HG03095 (cell line): Measurements from ENCODE around the gene MAP3K14.
A peak's percentile ranks its signal among the peaks of the same experiment; 100 is the strongest.

Source experiments
- ATAC-seq: cut with Tn5 transposase; IDR thresholded peaks from one replicate; pipeline ENCODE4 v1.9.1; 2021; ENCODE audit warnings: moderate library complexity; ENCODE audit not compliant: unreplicated experiment

The MAP3K14 gene

GRCh38 chr17:45238155-45238774 lies 78.6 kb downstream of the MAP3K14 start:
- no peak for ATAC-seq

GRCh38 chr17:45237686-45238085 lies 79.1 kb downstream of the MAP3K14 start:
- no peak for ATAC-seq

GRCh38 chr17:45236282-45236606 lies 80.6 kb downstream of the MAP3K14 start:
- ATAC-seq, result no peak

- ATAC-seq, result no peak
These were observed 81.2 kb downstream of the MAP3K14 start for GRCh38 chr17:45235416-45236281.

GRCh38 chr17:45234641-45235415 lies 82.0 kb downstream of the MAP3K14 start:
- ATAC-seq, result no peak

DNA sequence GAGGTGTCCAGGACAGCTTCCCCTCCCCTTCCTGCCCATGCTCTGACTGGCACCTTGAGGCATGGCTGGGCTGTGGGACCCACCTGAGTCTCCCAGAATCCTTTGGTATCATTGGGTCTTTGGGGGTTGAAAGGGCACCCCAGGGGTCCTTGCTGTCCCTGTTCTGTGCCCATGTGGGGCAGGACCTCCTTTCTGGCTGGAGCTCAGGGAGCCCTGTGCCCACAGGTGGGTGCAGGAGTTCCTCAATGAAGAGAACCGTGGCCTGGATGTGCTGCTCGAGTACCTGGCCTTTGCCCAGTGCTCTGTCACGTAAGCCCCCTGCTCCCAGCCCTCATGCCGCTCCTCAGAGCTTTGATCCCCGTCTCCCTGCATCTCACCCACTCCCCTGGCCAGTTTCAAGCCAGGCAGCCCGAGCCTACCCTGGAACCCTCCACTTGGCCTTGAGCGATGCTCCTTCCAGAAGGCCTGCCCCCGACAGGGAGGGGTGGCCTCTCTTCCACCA lies 83.3 kb downstream of the MAP3K14 start:
- ATAC-seq, result no peak

DNA sequence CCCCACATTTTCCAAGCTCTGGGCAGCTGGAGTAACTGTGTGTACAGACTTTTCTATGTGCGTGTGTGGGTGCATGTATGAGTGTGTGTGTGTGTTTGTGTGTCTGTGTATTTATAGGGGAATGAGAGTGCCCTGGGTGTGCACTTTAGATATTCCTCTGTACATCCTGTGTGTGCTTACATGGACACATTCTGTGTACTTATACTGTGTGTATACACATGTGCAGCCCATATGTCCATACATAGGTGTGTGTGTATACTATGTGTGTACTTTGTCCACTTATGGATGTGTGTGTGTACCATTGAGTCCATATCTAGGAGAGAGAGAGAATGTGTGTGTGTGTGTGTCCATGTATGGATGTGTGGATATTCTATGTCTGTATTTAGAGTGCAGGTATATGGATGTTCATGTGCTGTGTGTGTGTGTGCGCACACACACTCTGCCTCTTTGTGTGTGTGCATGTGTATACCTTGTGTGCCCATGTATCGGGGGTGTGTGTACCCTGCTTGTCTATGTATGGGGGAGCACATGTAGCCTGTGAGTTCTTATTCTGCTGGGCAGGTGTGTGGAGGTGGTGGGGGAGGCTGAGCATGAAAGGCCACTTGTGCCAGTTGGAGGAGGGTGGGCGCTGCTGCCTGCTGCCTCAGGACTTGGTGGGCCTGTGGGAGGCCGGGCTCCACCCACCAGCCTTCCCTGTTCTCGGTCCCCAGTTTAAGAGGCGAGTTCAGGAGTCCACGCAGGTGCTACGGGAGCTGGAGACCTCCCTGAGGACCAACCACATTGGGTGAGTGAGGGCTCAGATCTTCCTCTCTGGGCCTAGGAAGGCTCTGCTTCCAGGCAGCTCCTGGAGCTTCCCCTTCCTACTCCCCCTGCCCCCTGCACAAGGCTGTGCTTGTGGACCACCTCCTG lies 84.1 kb downstream of the MAP3K14 start:
- no peak for ATAC-seq

DNA sequence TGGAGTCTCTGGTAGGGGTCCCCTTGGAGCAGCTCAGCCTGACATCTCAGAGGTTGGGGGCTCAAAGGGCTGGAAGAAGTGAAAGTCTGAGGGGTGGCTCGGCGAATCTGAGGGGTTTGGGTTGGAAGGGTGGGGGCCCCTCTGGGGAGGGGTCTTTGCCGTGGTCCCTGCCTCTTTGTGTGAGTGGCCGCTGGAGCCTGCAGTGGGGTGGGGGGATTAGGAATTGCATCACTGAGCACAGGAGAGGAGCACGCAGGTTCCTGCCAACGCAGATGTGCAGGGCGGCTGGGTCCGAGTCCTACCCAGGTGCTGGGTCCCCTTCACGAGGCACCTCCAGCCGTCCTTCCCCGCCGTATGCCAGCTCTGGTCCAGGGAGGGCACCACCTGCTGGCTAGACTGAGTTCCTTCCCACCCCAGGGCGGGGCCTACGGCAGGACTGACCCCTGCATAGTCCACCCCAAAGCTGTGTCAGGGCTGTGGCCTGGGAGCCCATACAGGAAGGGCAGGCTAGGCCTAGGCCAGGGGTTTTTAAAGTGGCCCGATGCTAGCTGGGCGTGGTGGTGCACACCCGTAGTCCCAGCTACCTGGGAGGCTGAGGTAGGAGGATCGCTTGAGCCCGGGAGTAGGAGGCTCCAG lies 85.2 kb downstream of the MAP3K14 start:
- no peak for ATAC-seq

- no peak for ATAC-seq
These were observed 85.9 kb downstream of the MAP3K14 start for GRCh38 chr17:45230787-45231480.

GRCh38 chr17:45230410-45230786 lies 86.4 kb downstream of the MAP3K14 start:
- no peak for ATAC-seq

- no peak for ATAC-seq
These were observed 87.0 kb downstream of the MAP3K14 start for GRCh38 chr17:45229681-45230409.

GRCh38 chr17:45228763-45229539 lies 87.9 kb downstream of the MAP3K14 start:
- ATAC-seq, result peak; percentile 36

DNA sequence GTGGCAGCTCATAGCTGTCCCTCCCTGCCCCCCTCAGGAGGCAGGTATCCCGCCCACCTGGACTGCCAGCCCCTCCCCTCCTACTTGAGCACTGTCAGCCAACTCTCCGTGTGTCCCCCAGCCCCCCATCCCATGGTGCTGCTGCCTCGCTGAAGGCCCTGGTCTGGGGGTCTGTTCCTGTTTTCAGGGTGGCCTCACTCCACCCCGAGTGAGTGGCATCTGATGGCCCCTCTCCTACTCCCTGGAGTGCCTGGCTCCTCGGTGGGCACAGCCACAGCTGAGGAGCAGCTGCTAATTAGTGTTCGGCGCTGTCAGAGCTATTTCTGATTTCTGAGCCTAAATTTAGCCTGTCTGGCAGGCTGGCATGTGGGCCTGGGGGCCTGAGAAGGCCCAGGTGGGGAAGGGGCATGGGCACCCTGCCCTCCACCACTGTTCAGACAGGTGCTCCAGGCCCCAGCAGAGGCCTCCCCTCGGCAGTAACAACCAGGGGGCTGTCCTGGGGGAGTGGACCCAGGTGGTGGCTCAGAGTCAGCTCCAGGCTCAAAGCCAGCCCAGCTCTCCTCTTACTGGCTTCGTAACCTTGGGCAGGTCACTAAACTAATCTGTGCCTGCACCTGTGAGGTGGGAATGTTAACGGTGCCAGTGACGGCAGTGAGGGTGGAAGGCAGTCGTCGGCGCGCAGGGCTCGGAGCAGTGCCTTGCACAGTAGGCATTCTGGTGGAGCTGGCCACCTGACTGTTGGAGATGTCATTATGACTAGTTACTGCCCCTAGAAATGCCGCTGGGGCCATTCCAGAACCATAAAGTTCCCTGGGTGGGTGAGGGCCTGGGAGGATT lies 88.7 kb downstream of the MAP3K14 start:
- no peak for ATAC-seq

GRCh38 chr17:45227101-45227925 lies 89.5 kb downstream of the MAP3K14 start:
- no peak for ATAC-seq

GRCh38 chr17:45226576-45226975 lies 90.2 kb downstream of the MAP3K14 start:
- ATAC-seq, result no peak

DNA sequence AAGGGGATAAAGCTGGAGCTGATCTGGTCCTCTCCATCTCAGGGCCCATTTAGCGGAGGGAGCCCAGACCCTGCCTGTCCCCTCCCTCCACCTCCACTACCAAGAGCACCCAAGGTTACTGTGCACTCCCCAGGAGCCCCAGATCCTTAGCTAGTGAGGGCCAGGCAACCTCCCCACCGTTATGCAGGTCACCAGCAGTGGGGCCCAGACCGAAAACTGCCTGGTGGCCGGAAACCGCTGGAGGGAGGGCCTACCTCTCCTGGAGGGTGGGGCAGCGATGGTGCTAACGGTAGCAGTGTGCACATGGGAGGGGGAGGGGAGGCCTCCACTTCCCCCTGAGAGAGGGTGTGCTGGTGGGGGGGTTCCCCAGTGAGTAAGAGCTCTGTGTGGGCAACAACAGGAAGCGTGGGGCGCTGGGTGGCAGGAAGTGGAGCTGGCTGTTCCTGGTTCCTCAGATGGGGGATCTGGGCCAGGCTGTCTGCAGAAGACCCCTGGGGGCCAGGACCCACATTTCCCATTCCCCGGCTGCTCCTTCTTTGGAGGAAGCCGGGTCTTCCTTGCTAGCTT lies 90.8 kb downstream of the MAP3K14 start:
- ATAC-seq, result peak; percentile 37
